Adrenal gland (tissue), 5 donors: ENCODE measurements around the gene FANCL.

Experiments
- POLR2A ChIP-seq, 2 donors: fragments of 450-650 bp; IDR thresholded peaks; one replicate each; pipeline ENCODE4 v1.6.1; 2017; ENCODE audit warnings: antibody characterized with exemption in 2 of 2, mild to moderate bottlenecking in 2 of 2, moderate library complexity in 1 of 2
- TF ChIP-seq, protein P1 (sequence below), 6 experiments: fragments of 450-650 bp in 4 of 6; fragments of 200-600 bp in 2 of 6; sonication (generic) in 1 of 6; IDR thresholded peaks; 1 replicate in 5 of 6; 2 replicates in 1 of 6; pipeline versions ENCODE4 v1.5.1 to v1.8.0; 2016 to 2021; ENCODE audit warnings: antibody characterized with exemption in 6 of 6, mild to moderate bottlenecking in 2 of 6, moderate library complexity in 1 of 6
- donor health status: DM: no; HTN: no; CAD: no.

DNA sequence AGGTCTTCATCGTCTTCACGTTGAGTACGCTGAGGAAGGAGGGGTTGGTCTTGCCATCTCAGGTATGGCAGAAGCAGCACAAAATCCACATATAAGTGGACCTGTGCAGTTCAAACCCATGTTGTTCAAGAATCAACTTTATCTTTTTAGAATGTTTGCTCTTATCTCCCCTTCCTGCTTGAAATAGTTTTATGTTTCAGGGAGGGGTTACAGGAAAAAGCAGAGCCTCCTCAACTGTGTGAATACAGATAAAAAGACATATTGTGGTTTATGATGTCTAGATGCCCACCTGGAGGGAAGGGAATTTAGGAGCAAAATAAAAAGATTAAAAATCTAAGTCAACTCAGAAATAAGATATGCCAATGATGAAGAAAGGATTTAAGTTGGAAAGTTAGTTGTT lies 118.6 kb downstream of the FANCL start:
- TF ChIP-seq, protein P1, sequence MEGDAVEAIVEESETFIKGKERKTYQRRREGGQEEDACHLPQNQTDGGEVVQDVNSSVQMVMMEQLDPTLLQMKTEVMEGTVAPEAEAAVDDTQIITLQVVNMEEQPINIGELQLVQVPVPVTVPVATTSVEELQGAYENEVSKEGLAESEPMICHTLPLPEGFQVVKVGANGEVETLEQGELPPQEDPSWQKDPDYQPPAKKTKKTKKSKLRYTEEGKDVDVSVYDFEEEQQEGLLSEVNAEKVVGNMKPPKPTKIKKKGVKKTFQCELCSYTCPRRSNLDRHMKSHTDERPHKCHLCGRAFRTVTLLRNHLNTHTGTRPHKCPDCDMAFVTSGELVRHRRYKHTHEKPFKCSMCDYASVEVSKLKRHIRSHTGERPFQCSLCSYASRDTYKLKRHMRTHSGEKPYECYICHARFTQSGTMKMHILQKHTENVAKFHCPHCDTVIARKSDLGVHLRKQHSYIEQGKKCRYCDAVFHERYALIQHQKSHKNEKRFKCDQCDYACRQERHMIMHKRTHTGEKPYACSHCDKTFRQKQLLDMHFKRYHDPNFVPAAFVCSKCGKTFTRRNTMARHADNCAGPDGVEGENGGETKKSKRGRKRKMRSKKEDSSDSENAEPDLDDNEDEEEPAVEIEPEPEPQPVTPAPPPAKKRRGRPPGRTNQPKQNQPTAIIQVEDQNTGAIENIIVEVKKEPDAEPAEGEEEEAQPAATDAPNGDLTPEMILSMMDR (IDR thresholded peaks at IDR 0.05) = no peak
- no peak for TF ChIP-seq POLR2A (IDR thresholded peaks at IDR 0.05)
